Stimulated activated CD8-positive, alpha-beta memory T cell treated with anti-CD3 and anti-CD28 coated beads, Interleukin-12 subunit alpha, Interleukin-12 subunit beta, amount 100 ng/mL, for 24 hours (primary cell): ENCODE results near the gene SSH2.
"Not testable (repeated sequence)": the region's sequence is repeated elsewhere in the genome, so short reads cannot be mapped to it uniquely, and the experiment has no call there.

Source experiments
- DNase-seq: peaks from one replicate; pipeline ENCODE4 v3.0.0-alpha.2; 2020; ENCODE audit errors: extremely low read depth

SSH2 gene

GRCh38 chr17:29929006-29929532 lies 959 bp downstream of the SSH2 start:
- no peak for DNase-seq

GRCh38 chr17:29927546-29927945 lies 2.5 kb downstream of the SSH2 start:
- no peak for DNase-seq

GRCh38 chr17:29924786-29925185 lies 5.2 kb downstream of the SSH2 start:
- DNase-seq, result no peak

GRCh38 chr17:29918922-29919856 lies 10.8 kb downstream of the SSH2 start:
- no peak for DNase-seq

DNA sequence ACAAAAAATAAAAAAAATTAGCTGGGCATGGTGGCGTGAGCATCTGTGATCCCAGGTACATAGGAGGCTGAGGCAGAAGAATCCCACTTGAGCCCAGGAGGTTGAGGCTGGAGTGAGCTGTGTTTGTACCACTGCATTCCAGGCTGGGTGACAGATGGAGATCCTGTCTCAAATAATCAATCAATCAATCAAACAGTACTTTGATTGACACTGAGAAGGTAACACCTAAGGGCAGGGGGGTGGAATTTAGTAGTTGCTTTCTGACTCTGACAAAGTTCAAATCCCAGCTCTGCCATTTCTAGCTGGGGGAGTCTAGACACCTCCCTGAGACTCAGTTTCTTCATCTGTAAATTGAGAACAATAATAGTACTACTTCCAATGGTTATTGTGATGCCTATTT lies 12.0 kb downstream of the SSH2 start:
- DNase-seq, result no peak

- no peak for DNase-seq
Measured at GRCh38 chr17:29914819-29915537, 15.1 kb downstream of the SSH2 start.

DNA sequence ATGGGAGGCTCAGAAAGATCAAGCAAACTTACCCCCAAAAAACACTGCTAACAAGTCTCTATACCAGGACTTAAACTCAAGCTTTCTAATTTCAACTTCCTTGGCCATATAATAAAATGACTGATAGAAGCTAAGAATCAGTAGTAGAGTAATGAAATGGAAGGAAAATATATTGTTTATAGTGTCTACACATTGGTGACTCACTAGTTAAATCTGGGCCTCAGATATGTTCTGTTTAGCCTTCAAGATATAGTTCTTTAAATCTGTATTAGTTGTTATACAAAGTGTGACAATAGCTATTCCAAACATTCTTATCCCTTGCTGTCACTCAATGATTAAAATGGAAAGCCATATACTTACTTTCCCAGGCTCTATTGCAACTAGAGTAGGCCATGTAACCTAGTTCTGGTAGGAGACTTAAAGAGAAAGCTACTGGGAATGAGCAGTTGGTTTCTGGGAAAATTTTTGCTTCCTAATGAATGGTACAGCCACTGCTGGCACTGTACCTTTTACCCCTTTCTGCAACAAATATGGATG lies 18.3 kb downstream of the SSH2 start:
- DNase-seq, result no peak

- no peak for DNase-seq
Measured at GRCh38 chr17:29909236-29910003, 20.6 kb downstream of the SSH2 start.

GRCh38 chr17:29906969-29907368 lies 23.1 kb downstream of the SSH2 start:
- DNase-seq, result no peak

DNA sequence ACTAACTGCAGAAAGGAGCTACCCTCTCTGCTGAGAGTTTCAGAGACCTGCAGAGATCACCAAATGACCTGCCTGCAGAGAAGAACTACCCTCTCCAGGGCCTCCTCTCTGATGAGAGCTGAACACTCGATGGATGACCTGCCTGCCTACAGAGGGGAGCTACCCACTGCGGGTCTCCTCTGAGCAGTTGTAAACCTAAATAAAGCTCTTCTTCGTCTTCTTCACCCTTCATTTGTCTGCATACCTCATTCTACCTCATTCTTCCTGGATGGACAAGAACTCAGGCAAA lies 24.2 kb downstream of the SSH2 start:
- no peak for DNase-seq

DNA sequence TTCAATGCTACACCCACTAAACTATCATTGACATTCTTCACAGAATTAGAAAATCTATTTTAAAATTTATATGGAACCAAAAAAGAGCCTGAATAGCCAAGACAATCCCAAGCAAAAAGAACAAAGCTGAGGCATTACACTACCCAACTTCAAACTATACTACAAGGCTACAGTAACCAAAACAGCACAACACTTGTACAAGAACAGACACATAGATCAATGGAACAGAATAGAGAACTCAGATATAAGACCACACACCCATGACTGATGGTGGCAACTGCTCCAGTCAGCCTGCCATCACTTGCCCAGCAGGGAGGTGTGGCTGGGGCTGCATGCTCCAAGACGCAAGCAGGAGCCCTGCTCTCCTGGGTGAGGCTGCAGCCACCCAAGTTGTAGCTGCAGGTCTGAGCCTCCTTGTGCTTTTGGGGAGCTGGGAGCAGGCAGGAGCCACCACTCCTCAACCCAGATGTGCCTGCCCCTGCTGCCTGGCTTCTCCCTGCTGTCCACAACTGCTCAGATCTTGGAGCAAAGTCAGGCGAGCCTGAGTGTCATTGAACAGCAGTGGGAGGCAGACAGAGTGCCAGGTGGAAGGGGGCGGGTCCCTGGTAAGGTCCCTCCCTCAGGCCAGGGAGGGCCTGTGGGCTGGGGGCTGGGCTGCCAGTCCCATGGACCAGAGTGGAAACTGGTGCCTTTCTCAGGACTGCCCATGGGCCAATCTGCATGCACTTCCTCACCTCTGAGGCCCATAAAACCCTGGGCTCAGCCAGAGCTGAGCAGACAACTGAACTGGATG lies 24.7 kb downstream of the SSH2 start:
- no peak for DNase-seq

DNA sequence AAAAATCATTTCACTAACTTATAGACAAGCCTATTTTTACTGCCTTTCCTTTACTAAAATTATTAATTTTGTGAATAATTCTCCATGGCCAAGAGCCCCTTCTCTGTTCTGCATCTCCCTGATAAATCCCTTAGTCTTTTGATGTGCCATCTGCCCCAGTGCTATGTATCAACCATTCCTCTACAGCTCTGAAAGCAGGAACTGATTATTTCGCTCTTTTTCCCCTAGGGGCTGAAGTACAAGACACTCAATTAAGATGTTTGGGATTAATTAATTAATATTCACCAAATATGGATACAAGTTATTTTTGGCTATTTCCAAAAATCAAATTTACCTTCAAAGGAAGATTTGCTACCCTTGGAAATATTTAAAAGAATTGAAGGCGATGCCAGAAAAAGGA lies 26.6 kb downstream of the SSH2 start:
- no peak for DNase-seq

DNA sequence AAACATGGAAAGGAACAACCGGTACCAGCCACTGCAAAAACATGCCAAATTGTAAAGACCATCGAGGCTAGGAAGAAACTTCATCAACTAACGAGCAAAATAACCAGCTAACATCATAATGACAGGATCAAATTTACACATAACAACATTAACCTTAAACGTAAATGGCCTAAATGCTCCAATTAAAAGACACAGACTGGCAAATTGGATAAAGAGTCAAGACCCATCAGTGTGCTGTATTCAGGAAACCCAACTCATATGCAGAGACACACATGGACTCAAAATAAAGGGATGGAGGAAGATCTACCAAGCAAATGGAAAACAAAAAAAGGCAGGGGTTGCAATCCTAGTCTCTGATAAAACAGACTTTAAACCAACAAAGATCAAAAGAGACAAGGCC lies 32.9 kb downstream of the SSH2 start:
- not testable (repeated sequence) for DNase-seq

- no peak for DNase-seq
Measured at GRCh38 chr17:29892201-29892600, 37.8 kb downstream of the SSH2 start.

GRCh38 chr17:29891131-29891530 lies 38.9 kb downstream of the SSH2 start:
- no peak for DNase-seq

DNA sequence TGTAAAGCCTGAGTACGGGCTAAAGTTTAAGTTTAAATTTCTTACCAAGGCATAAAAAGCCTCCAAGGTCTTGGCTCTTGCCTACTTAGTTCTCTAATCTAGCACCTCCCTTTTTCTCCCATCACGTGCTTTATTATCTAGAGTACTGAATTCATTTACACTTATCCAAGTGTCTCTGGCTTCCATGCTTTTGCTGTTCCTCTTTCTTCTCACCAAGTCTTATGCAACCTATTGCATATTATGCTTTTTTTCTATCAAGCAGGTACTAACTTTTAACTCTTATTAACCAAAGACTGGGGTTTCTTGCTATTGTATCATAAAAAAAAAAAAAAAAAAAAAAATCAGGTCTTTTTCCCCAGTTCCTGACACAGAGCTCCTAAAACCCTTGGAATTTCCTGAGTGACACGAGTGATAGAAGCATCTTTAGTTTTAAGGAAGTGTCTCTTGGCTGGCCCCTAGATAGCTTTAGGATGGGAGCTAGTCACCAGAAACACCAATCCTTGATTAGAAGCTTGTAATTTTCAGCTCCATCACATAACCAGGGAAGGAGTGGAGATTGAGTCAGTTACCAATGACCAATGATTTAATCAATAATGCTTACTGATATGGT lies 44.9 kb downstream of the SSH2 start:
- no peak for DNase-seq

GRCh38 chr17:29883497-29883896 lies 46.5 kb downstream of the SSH2 start:
- DNase-seq, result no peak

DNA sequence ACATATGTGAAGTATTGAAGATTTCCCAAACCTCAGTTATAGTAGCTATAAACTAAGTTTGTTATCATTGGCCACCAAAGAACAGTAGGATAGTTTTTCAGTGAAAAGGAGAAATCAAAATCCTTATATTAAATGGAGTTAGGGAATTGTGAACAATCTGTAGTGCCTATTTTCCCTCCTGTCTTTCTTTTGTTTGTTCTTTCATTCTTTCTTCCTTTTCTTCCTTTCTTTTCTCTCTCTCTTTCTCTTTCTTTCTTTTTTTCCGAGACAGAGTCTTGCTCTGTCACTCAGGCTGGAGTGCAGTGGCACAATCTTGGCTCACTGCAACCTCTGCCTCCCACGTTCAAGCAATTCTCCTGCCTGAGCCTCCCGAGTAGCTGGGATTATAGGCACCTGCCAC lies 48.8 kb downstream of the SSH2 start:
- no peak for DNase-seq

GRCh38 chr17:29880031-29880430 lies 50.0 kb downstream of the SSH2 start:
- DNase-seq, result no peak

DNA sequence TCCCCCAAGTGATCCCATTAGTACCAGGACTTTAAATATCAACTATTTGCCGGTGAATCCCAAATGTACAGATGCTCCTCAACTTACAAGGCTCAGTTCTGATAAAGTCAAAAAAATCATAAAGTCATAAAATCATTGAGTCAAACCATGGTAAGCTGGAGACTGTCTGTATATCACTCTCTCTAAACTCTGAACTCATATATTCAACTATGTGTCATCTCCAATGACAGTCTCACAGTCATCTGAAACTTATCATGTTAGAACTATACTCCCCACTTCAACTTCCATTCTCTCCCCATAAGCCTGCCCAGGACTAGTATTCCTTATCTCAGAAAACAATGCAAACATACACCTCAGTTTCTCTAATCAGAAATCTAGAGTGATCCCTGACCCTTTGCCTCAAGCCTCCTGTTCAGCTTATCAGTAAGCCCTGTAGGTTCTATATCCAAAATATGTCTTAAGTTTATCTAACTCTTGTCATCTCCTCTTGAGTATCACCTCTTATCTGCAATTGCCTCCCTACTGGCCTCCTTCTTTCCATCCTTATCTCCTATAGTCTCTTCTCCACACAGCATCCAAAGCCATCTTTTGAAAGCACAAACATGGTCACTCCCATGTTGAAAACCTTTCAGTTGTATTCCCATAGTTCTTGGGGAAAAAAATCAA lies 55.0 kb downstream of the SSH2 start:
- no peak for DNase-seq
